LHCN-M2 (cell line): ENCODE measurements around the gene PTGDR2. TPM values are rescaled to one million over a fixed set of nuclear protein-coding genes. Genes with fewer than 3 reads are reported as not detected.

Experiments used
- DNase-seq: peaks from one replicate; pipeline ENCODE4 v3.0.0-alpha.2; 2012; ENCODE audit warnings: low read depth
- total RNA-seq: library from RNA; depleted of rRNA; stranded (reverse); fragments of >200 nt; gene quantifications from 2 replicates; pipeline ENCODE4 v1.2.3, GENCODE V29; 2014

Gene PTGDR2
- total RNA-seq, 1 experiment from 2014 or later = not detected

- no peak for DNase-seq
These were observed 18.9 kb upstream of the PTGDR2 start for GRCh38 chr11:60874421-60875365.

- no peak for DNase-seq
These were observed 17.8 kb upstream of the PTGDR2 start for GRCh38 chr11:60873533-60873932.

GRCh38 chr11:60872961-60873524 is 17.3 kb upstream of the PTGDR2 start:
- peak; percentile 25 for DNase-seq

GRCh38 chr11:60872124-60872960 is 16.6 kb upstream of the PTGDR2 start:
- DNase-seq = peak; percentile 85

- DNase-seq = peak; percentile 28
These were observed 15.8 kb upstream of the PTGDR2 start for GRCh38 chr11:60871378-60872061.

GRCh38 chr11:60870733-60871377 is 15.1 kb upstream of the PTGDR2 start:
- DNase-seq = no peak

GRCh38 chr11:60870276-60870675 is 14.5 kb upstream of the PTGDR2 start:
- no peak for DNase-seq

GRCh38 chr11:60869451-60869825 is 13.7 kb upstream of the PTGDR2 start:
- no peak for DNase-seq

GRCh38 chr11:60868682-60869450 is 13.1 kb upstream of the PTGDR2 start:
- no peak for DNase-seq

GRCh38 chr11:60867871-60868681 is 12.3 kb upstream of the PTGDR2 start:
- no peak for DNase-seq

GRCh38 chr11:60866911-60867870 is 11.4 kb upstream of the PTGDR2 start, which contains the start of gene ZP1:
Gene ZP1, plus strand, starts transcription at chr11:60867542. Its CDS starts 20 bp downstream, at chr11:60867562.
- DNase-seq = no peak

- no peak for DNase-seq
These were observed 9.2 kb upstream of the PTGDR2 start for GRCh38 chr11:60864856-60865513.

- DNase-seq = no peak
These were observed 8.1 kb upstream of the PTGDR2 start for GRCh38 chr11:60863550-60864521.

- DNase-seq = no peak
These were observed 6.4 kb upstream of the PTGDR2 start for GRCh38 chr11:60862171-60862570.

GRCh38 chr11:60860943-60861342 is 5.2 kb upstream of the PTGDR2 start:
- DNase-seq = peak; percentile 43

- DNase-seq = no peak
These were observed 4.0 kb upstream of the PTGDR2 start for GRCh38 chr11:60859616-60860250.
